Stimulated activated naive CD8-positive, alpha-beta T cell treated with anti-CD3 and anti-CD28 coated beads, Interleukin-15, Interleukin-2, amounts not matched to agents 100 ng/mL and 50 ng/mL, for 24 hours (primary cell): ENCODE measurements around the gene CNDP1.

Source experiments
- H3K27ac Mint-ChIP-seq: one replicate; pipeline ENCODE4 v1.8.0; 2021; ENCODE audit warnings: mild to moderate bottlenecking, mixed read lengths
- H3K27me3 Mint-ChIP-seq: one replicate; pipeline ENCODE4 v1.8.0; 2021; ENCODE audit warnings: mixed read lengths
- H3K36me3 Mint-ChIP-seq: one replicate; pipeline ENCODE4 v1.8.0; 2021; ENCODE audit warnings: low read depth, mixed read lengths
- H3K4me1 Mint-ChIP-seq: one replicate; pipeline ENCODE4 v1.8.0; 2021; ENCODE audit warnings: low read depth, mixed read lengths
- H3K4me3 Mint-ChIP-seq: one replicate; pipeline ENCODE4 v1.8.0; 2021; ENCODE audit warnings: mild to moderate bottlenecking, mixed read lengths
- H3K9me3 Mint-ChIP-seq: one replicate; pipeline ENCODE4 v1.8.0; 2021; ENCODE audit warnings: mixed read lengths

CNDP1 gene

GRCh38 chr18:74540652-74541421 is 6.5 kb downstream of the CNDP1 start:
- Mint-ChIP-seq H3K27ac (no peak overlapping the region), H3K36me3 (no peaks in the 10 kb centered on the region), H3K4me3 (no peak overlapping the region), H3K9me3 (no peaks in the 10 kb centered on the region), H3K4me1 (no peaks in the 10 kb centered on the region), H3K27me3 (no peaks in the 10 kb centered on the region)

- Mint-ChIP-seq H3K36me3 (no peaks in the 10 kb centered on the region), H3K4me1 (no peaks in the 10 kb centered on the region), H3K27me3 (no peaks in the 10 kb centered on the region), H3K27ac (no peak overlapping the region), H3K9me3 (no peaks in the 10 kb centered on the region), H3K4me3 (no peak overlapping the region)
These were observed 7.6 kb downstream of the CNDP1 start for GRCh38 chr18:74541703-74542555.

- Mint-ChIP-seq H3K9me3 (peaks cover 8% of the 10 kb centered on the region), H3K27me3 (no peaks in the 10 kb centered on the region), H3K4me3 (no peak overlapping the region)
These were observed 10.6 kb downstream of the CNDP1 start for GRCh38 chr18:74544898-74545297.

GRCh38 chr18:74546007-74546406 is 11.7 kb downstream of the CNDP1 start:
- H3K4me3 Mint-ChIP-seq = no peak overlapping the region
- H3K27me3 Mint-ChIP-seq = no peaks in the 10 kb centered on the region
- no peaks in the 10 kb centered on the region for H3K4me1 Mint-ChIP-seq
- H3K36me3 Mint-ChIP-seq = no peaks in the 10 kb centered on the region
- peaks cover 8% of the 10 kb centered on the region for H3K9me3 Mint-ChIP-seq
- no peak overlapping the region for H3K27ac Mint-ChIP-seq

More at GRCh38 chr18:74544898-74545297, 10.6 kb downstream of the CNDP1 start:
- Mint-ChIP-seq H3K27ac (no peak overlapping the region), H3K4me1 (no peaks in the 10 kb centered on the region), H3K36me3 (no peaks in the 10 kb centered on the region)

- H3K9me3 Mint-ChIP-seq = peaks cover 8% of the 10 kb centered on the region
- H3K4me1 Mint-ChIP-seq = no peaks in the 10 kb centered on the region
- H3K36me3 Mint-ChIP-seq = no peaks in the 10 kb centered on the region
- no peak overlapping the region for H3K27ac Mint-ChIP-seq
- H3K27me3 Mint-ChIP-seq = no peaks in the 10 kb centered on the region
- no peak overlapping the region for H3K4me3 Mint-ChIP-seq
These were observed 12.6 kb downstream of the CNDP1 start for GRCh38 chr18:74546751-74547530.

GRCh38 chr18:74547860-74548259 is 13.6 kb downstream of the CNDP1 start:
- Mint-ChIP-seq H3K27ac (no peak overlapping the region), H3K4me1 (no peaks in the 10 kb centered on the region), H3K9me3 (peaks cover 8% of the 10 kb centered on the region), H3K4me3 (no peak overlapping the region), H3K36me3 (no peaks in the 10 kb centered on the region), H3K27me3 (no peaks in the 10 kb centered on the region)

GRCh38 chr18:74549591-74550104 is 15.3 kb downstream of the CNDP1 start:
- Mint-ChIP-seq H3K27me3 (peaks cover 3% of the 10 kb centered on the region), H3K4me1 (no peaks in the 10 kb centered on the region), H3K4me3 (no peak overlapping the region), H3K9me3 (peaks cover 8% of the 10 kb centered on the region), H3K36me3 (no peaks in the 10 kb centered on the region), H3K27ac (no peak overlapping the region)

- Mint-ChIP-seq H3K4me1 (no peaks in the 10 kb centered on the region), H3K9me3 (peaks cover 8% of the 10 kb centered on the region), H3K4me3 (no peak overlapping the region)
These were observed 16.6 kb downstream of the CNDP1 start for GRCh38 chr18:74550886-74551285.

GRCh38 chr18:74551452-74551851 is 17.2 kb downstream of the CNDP1 start:
- Mint-ChIP-seq H3K9me3 (peaks cover 8% of the 10 kb centered on the region), H3K27me3 (peaks cover 7% of the 10 kb centered on the region), H3K4me3 (no peak overlapping the region), H3K4me1 (no peaks in the 10 kb centered on the region), H3K36me3 (no peaks in the 10 kb centered on the region), H3K27ac (no peak overlapping the region)

More at GRCh38 chr18:74550886-74551285, 16.6 kb downstream of the CNDP1 start:
- Mint-ChIP-seq H3K27me3 (peaks cover 3% of the 10 kb centered on the region), H3K27ac (no peak overlapping the region), H3K36me3 (no peaks in the 10 kb centered on the region)

- H3K27me3 Mint-ChIP-seq = peaks cover 8% of the 10 kb centered on the region
- H3K9me3 Mint-ChIP-seq = peaks cover 8% of the 10 kb centered on the region
- H3K4me1 Mint-ChIP-seq = no peaks in the 10 kb centered on the region
- no peak overlapping the region for H3K27ac Mint-ChIP-seq
- no peak overlapping the region for H3K4me3 Mint-ChIP-seq
- H3K36me3 Mint-ChIP-seq = no peaks in the 10 kb centered on the region
These were observed 17.7 kb downstream of the CNDP1 start for GRCh38 chr18:74551936-74552555.

- Mint-ChIP-seq H3K4me1 (no peaks in the 10 kb centered on the region), H3K4me3 (no peak overlapping the region), H3K36me3 (no peaks in the 10 kb centered on the region), H3K27me3 (peaks cover 8% of the 10 kb centered on the region), H3K9me3 (no peaks in the 10 kb centered on the region), H3K27ac (no peak overlapping the region)
These were observed 21.8 kb downstream of the CNDP1 start for GRCh38 chr18:74556126-74556525.

- H3K4me3 Mint-ChIP-seq = no peak overlapping the region
- H3K27ac Mint-ChIP-seq = no peak overlapping the region
- H3K4me1 Mint-ChIP-seq = no peaks in the 10 kb centered on the region
- no peaks in the 10 kb centered on the region for H3K36me3 Mint-ChIP-seq
- peaks cover 8% of the 10 kb centered on the region for H3K27me3 Mint-ChIP-seq
- no peaks in the 10 kb centered on the region for H3K9me3 Mint-ChIP-seq
These were observed 23.8 kb downstream of the CNDP1 start for GRCh38 chr18:74558096-74558495.

GRCh38 chr18:74562131-74562730 is 27.9 kb downstream of the CNDP1 start:
- no peak overlapping the region for H3K27ac Mint-ChIP-seq
- H3K4me3 Mint-ChIP-seq = no peak overlapping the region
- peaks cover 5% of the 10 kb centered on the region for H3K36me3 Mint-ChIP-seq
- H3K4me1 Mint-ChIP-seq = no peaks in the 10 kb centered on the region
- H3K27me3 Mint-ChIP-seq = no peaks in the 10 kb centered on the region
- H3K9me3 Mint-ChIP-seq = peaks cover 10% of the 10 kb centered on the region

GRCh38 chr18:74562775-74563174 is 28.5 kb downstream of the CNDP1 start:
- Mint-ChIP-seq H3K4me3 (no peak overlapping the region), H3K27me3 (no peaks in the 10 kb centered on the region), H3K9me3 (peaks cover 11% of the 10 kb centered on the region), H3K27ac (no peak overlapping the region), H3K4me1 (no peaks in the 10 kb centered on the region), H3K36me3 (peaks cover 5% of the 10 kb centered on the region)
